HG03280 (cell line): Measurements from ENCODE around the gene PURA.
A peak's percentile ranks its signal among the peaks of the same experiment; 100 is the strongest.

Experiments
- ATAC-seq: cut with Tn5 transposase; IDR thresholded peaks from one replicate; pipeline ENCODE4 v1.9.1; 2021; ENCODE audit warnings: mild to moderate bottlenecking, moderate library complexity; ENCODE audit not compliant: unreplicated experiment

PURA gene

DNA sequence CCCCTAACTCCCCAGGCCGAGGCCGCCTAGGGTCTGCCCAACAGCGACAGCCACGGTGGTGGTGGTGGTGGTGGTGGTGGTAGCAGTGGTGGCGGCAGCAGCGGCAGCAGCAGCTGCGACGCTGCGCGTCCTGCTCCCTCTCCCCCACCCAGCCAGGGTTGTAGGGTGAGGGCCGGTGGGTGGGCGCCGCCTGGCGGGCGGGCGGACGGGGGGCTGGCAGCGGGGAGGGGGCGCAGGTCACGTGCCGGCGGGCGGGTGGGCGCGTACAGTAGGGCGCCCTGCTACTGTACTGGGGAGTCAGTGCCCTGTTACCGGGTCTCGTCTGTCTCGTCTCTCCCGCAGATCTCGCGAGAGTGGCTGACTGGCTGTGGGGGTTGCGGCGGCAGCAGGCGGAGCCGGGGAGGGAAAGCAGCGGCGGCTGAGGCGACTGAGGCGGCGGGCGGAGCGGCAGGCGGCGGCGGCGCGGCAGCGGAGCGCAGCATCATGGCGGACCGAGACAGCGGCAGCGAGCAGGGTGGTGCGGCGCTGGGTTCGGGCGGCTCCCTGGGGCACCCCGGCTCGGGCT is at the start of gene PURA:
TSS of gene PURA (plus strand) at position 411 of the 565 bp plus-strand sequence. CDS start at position 484, 73 bp downstream.
- peak; percentile 90 for ATAC-seq

DNA sequence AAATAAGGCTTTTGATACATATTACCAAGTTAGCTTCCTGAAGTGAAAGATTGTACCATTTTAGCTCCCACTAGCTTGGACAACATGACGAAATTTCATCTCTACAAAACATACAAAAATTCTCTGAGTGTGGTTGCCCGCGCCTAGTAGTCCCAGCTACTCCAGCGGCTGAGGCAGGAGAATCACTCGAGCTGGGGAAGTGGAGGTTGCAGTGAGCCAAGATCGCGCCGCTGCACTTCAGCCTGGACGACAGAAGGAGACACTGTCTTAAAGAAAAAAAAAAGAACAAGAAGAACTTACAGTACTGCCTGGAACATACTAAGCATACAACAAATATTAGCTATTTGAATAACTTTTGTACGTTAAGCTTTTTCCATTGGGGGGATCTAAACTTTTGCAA is 41.1 kb upstream of the PURA start:
- no peak for ATAC-seq

DNA sequence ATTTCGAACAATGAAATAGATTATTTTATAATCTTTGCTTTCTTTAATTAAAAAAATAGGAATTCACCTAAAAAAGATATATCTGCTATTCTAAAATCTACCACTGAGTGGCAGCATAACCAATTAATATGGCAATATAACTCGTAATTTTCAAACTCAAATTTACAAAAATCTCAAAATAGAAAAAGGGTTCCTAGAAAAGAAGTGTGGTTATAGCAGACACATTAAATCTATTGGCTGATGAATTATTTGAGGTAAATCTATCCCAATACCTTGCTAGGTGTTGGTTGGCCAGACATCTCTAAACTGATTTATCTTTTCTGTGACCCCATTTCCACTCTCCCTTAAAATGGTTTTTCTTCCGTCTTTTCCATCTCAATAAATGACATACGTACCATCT is 40.6 kb upstream of the PURA start:
- ATAC-seq, result no peak

DNA sequence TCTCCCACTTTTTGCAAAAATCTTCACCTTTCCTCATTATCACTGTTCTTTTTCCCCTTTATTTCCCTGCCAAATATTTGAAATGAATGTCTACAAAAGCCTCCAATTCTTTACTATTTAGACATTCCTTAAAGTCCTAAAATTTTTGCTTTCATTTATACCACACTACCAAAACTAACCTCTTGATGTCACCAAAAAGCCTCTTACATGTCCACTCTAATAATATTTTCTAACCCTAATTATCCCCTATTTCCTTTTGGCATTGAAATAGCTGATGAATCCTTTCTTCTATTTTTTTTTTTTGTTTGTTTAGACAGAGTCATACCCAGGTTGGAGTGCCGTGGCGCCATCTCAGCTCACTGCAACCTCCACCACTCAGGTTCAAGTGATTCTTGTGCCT is 38.5 kb upstream of the PURA start:
- ATAC-seq, result no peak

DNA sequence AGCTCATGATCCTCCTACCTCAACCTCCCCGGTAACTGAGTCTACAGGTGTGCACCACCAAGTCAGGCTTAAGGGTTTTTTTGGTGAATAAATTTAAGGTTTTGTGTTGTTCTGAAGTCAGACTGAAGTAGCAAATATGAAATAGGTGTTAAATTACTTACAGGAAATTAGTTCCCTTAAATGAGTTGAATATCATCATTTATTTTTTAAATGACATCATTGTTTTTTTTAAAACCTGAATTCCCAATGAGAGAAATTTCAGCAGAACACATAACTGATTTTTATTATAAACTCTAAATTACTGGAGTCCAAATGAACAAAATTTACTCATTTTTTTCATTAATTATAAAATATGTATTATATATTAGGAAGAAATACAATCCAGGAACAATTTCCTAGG is 37.8 kb upstream of the PURA start:
- ATAC-seq, result no peak

DNA sequence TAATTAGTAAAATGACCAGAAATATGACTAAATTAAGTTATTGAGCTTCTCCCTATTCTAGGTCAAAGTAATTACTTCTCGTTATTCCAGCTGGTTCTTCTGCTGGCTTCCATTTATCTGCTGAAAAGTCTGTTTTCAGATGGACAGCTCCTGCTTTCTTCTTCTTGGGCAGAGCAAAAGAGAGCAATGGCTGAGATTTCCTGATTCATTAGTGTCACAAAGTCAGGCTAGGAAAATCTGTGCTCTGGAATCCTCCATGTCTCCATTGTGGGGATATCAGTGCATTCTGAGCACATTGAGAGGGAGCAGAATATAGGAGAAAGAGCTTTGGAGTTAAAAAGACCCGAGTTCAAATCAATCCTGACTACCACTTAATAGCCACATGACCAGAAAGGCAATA is 37.1 kb upstream of the PURA start:
- ATAC-seq, result no peak

DNA sequence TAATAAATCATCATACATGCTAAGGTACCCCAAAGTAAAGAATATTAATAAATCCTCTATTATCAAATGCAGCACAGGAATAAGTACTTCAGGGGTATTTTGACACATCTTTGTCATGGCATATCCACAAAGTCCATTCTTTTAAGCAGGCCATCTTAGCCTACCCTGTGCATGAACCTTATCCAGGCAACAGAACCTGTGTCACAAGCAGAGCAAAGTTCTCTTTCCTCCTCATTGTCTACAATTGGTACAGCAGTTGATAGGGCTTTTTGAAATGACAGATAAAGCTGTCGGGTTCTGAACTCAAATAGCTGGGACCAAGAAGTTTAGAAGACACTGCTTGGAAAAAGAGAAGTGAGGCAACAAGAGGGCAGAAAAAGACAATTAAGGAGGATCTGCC is 30.8 kb upstream of the PURA start:
- no peak for ATAC-seq

DNA sequence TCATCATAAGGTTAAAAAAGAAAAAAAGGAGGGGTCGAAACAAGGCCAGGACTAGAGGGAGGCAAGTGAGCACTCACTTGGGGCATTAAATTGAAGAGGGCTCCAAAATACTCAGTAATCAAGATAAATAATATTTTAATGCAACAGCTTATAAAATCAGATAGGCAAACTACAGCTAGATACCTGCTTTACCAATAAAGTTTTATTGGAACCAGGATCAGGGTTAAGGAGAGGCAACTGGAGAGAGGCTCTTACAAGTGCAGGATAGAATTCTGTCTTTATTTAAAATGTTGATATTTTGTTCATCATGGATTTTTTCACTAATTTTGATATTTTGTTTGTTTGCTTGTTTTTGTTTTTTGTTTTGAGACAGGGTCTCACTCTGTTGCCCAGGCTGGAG is 30.3 kb upstream of the PURA start:
- ATAC-seq, result no peak

DNA sequence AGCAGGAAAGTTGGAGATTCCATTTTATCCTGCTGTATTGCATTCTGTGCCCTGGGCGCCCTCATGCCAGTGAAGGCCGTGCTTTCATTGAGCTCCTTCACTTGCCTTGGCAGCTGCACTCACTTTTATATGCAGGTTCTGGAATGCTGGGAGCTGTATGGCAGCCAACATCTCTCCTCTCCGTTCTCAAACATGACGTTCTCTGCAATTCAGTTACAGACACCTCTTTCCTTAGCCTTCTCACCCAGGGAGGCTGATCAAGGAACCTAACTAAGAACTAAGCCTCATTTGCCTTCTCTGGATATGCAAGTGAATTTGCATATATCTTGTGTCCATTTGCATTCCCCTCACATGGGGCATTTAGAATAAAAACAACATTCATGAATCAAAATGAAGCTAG is 29.4 kb upstream of the PURA start:
- ATAC-seq, result no peak

DNA sequence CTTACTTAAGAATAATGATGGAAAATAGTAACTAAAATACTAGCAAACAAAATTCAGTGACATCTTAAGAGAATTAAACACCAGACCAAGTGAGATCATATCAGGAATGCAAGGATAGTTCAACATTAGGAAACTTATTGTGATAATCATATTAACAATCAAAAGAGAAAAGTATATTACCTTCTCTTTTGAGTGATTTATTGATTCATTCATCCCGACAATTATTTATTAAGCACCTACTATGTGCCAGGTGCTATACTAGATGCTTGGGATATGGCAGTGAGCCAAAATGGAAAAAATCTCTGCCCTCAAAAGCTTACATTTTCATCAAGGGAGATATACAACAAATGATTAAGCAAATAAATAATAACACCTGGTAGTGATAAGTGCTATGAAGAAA is 23.7 kb upstream of the PURA start:
- ATAC-seq, result no peak

DNA sequence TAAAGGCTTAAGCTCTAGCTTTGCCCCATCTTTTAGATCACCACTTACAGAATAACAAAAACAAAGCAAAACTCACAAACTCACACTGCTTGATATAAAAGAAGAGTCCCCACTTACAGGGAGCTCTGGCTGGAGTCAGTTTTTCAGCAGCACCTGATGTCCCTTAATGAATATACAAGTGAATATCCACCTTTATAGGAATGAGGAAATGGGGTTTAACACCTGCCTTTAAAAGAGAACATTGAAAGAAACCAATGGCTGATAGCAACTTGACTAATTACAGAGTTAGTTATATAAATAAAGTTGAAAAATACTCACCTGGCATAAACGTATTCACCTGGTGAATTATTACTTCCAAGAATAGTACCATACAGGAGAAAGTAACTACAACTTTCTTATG is 20.7 kb upstream of the PURA start:
- ATAC-seq, result no peak

DNA sequence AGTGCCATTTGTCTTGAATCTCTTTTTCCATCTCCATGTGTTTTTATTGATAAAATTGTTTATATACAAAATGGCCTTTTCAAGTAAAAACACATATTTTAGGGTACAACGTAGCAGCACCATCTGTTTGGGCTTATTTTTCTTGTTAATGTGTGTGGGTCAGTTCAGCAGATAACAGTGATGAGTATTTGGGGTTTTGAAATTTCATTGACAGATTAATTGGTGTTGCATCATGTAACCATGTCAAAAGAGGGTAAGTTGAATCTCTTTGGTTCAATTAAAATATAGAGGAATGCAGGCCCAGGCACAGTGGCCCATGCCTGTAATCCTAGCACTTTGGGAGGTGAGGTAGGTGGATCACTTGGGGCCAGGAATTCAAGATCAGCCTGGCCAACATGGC is 20.0 kb upstream of the PURA start:
- no peak for ATAC-seq

DNA sequence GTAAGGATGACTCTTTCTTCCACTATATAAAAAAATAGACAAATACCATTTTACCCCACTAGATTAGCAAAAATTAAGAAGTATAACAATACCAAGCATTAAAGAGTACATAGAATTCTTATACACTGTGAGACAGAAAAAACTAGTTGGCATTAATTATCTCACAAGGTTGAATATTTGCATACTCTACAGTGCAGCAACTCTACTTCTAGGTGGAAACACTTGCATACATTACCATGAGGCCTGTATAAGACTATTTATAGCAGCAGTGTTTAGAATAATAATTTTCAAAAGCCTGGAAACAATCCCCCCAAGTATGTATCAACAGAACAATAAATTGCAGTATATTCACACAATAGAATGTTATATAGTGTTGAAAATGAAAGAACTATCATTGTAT is 19.0 kb upstream of the PURA start:
- no peak for ATAC-seq

DNA sequence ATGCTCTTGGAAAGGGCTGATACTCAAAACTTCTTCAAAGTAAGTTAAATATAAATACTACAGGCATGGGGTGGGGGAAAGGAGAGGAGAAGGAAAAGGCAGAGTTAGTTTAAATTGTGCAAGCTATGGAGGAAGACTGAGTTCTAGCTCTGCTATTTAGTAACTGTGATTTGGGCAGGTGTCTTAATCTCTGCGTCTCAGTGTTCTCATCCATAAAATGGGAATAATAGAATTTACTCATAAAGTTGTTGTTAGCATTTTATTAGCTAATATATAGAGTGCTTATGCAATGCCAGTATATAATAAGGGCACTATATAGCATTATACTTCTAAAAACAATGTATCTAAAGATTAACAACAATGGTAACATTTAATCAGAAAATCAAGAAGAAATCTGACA is 12.7 kb upstream of the PURA start:
- ATAC-seq, result no peak

DNA sequence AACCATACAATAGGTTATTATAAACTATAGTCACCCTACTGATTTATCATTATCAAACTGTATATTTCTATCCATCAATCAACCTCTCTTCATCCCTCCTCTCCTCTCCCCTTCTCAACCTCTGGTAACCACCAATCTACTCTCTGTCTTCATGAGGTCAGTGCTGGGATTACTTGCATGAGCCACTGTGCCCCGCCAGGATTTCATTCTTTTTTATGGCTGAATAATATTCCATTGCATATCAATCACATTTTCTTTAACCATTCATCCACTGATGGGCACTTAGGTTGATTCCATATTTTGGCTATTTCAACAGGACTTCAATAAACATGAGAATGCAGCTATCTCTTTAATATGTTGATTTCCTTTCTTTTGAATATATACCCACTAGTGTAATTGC is 10.8 kb upstream of the PURA start:
- ATAC-seq, result no peak

DNA sequence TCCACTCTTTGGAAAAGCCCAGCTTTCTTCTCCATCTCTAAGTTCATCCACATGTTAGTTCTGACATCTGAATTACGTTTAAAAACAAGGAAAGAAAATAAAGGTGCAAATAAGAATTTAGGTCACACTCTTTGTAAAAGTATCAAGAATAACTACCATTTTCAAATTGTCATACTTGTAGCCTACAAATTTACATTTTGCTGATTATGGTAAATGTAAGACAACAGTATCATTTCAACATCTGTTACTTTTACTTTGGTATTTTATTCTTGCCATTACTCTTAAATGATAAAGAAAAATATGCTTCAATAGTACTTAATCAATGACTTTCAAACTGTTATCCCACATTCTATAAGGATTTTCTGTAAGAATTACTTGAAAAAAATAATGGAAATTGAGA is 9.8 kb upstream of the PURA start:
- no peak for ATAC-seq

DNA sequence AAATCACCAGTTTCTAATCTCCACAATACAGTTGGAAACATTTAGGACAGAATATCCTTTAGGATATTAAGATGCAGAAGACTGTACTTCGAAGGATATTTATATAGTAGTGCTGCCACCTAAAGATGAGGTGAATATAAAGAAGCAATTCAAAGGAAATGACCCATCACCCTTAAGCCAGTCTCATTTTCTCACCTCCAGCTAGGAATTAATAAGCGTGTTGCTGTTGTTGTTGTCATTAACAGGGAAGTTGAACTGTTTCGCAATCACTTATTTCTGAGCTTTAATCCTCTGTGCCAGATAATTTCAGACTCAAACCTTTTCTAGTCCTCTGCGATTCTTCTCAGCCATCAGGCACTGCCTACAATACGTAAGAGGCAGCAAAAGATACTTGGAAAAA is 7.8 kb upstream of the PURA start:
- no peak for ATAC-seq

DNA sequence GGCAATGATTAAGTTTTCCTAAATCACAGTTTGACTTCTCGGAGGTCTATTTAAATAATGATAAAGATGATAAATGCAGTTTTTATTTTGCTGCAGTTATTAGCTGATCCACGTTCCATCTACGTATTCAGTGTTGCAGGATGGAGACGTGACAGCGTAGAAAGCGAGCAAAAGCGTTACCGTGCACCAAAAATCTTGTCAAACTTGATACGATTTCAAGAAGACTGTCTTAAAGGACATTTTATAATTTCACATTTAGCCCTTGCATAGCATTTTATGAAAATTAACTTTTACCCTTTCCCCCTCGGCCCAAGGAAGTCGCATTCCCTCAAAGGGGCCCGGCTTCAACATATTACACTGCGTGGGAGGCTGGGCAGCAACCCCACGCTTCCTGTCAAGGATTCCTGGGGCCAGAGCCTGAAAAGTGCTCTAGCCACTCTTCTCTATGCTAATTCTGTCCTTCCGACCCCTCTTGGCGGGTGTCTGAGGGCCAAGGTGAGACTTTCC is 7.1 kb upstream of the PURA start:
- ATAC-seq, result no peak

DNA sequence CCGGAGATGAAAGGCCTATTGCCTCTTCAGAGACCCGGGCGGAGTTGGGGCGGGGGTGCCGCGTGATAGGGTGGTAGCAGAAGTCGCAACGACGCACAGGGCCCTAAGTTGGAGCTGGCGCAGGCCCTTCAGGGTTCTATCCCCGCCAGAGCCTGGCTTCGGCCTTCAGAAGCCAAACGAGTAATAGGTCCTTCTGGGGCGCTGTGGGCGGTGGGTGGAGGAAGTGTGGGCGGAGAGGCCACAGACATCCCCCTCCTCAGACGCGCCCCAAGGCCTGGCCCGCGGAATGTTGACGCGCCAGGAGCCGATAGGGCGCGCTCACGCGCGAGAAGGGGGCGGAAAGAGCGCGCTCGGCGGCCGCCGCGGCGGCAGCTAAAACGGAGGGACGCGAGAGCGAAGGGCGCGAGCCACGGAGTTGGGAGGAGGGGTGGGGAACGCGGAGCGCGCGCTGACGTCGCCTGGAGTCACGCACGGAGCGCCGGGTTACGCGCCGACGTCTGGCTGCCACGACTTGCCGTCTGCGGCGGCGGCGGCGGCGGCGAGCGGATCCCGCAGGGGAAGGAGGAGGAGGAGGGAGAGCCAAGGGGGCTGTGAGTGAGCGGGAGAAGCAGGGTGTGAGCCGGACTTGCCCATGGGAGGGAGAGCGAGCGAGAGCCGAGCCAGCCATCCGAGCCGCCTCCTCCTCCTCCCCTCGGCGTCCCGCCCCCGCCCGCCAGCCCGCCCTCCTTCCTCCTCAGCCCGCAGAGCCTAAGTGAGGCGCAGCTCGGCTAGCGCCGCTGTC is 6.4 kb upstream of the PURA start:
- ATAC-seq, result peak; percentile 88

DNA sequence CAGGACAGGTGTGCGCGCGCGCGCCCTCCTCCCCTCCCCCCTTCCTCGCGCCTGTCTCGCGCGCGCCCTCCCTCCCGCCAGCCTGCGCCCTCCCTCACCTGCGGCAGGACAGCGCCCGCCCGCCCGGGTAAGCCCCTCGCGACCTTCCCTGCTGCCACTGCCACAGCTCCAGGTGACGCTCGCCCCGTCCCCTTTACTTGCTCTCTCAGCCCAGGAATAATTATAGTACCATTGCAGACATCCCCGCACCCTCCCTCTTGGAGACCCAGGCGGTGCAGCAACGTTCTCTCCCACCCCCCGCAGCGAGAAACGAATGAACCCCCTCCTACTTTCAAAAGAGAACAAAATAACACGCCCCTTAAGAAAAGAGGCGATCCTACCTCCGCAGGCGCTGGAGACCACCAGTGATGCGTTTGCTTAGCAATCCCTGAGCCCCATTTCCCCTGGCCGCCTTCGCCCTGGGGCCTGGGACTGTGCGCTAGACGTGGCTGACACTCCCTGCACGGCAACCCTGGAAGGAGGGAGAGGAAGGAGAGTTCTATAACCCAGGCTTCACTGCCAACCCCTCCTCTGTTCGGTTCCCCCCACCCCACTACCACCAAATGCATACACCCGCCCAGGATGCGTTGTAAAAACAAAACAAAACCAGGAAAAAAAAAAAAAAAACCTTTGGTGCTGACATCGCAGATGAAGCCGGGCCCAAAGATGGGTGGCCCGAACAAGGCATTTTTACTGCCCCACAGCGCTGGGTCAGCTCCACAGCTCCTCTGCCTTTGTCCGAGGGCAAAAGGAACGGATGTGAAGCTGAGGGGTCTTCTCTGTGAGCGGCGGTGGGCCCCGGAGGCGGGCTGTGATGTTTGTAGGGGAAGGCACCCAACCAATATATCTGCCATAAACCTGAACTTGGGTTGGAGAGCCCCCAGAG is 5.6 kb upstream of the PURA start:
- ATAC-seq, result peak; percentile 1

DNA sequence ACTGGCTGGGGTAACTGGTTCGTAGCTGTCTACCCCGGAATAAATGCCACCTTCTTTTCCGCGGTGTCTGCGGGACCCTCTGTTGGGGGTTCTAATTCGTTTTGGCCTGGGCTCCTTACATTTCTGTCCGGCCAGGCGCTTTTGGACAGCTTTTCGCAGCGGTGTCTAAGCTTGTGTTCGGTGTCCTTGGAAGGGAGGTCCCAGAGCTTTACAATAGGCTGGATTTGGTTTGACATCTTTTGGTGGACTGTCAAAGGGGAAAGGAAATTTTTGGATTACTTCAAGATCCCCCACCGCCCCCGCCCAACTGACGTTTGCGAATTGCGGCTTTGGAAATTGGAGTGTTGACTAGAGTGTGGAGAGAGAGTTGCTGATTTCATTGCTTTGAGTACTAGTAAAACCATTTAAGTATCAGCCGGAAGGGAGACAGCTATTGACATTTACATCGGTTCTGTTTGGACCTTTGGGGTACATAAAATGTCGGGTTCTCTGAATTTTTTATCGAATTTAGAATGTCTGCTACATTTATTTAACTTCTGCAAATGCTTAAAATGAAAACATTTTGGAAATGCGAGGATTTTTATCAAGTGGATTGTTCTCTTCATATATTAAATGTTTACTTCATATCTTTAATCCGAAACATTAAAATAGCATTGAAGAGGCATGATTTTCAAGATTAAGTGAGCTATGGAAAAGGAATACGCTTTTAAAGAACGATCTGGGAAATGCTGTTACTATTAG is 4.7 kb upstream of the PURA start:
- ATAC-seq, result no peak
